NCI-H2081 (cell line): ENCODE results near the gene ZNF792.
"Not testable (repeated sequence)": the region's sequence is repeated elsewhere in the genome, so short reads cannot be mapped to it uniquely, and the experiment has no call there.

Source experiments
- DNase-seq, 2 experiments: peaks; one replicate each; lab custom pipeline; 2025; lab: John Stamatoyannopoulos, UW

ZNF792 gene

GRCh38 chr19:34970185-34970780, 6.3 kb upstream of the ZNF792 start:
- DNase-seq = not testable (repeated sequence)

DNA sequence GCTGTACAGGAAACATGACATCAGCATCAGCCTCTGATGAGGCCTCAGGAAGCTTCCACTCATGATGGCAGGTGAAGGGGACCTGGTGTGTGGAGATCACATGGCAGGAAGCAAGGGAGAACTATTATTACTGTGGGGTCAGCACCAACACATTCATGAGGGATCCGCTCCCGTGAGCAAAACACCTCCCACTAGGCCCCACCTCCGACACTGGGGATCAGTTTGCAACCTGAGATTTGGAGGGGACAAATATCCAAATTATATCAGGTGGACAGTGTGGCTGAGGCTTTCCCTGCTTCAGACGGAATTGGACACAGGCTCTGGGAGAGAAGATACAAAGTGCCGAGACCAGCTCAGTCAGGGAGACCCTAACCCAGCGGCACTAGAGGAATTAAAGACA, 5.7 kb upstream of the ZNF792 start:
- DNase-seq = no peak

DNA sequence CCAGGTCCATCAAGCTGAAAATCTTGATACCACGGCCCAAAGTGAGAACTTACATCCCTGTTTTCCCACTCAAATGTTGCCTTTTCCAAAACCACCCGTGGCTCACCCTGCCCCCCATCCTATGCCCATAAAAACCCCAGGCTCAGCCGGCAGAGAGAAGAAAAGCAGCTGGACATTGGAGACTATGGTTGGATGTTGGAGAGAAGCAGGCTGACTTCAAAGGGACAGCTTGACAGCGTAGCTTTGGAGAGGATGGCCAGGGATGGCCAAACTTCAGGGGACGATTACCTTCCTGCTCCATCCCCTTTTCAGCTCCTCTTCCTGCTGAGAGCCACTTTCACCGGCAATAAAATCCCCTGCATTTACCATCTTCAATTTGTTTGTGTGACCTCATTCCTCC, 3.5 kb upstream of the ZNF792 start:
- DNase-seq = no peak

GRCh38 chr19:34965505-34965904, 1.5 kb upstream of the ZNF792 start:
- not testable (repeated sequence) for DNase-seq

DNA sequence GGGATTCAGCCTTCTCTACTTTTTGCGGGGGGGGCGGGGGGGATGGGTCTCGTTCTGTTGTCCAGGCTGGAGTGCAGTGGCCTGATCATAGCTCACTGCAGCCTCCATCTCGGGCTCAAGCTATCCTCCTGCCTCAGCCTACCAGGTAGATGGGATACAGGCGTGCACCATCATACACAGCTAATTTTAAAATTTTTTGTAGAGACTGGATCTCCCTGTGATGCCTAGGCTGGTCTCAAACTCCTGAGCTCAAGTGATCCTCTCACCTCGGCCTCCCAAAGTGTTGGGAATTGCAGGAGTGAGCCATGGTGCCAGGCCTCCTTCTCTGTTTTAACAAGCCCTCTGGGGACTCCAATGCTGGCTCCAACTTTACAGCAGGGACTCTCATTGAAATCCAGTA, 569 bp upstream of the ZNF792 start:
- no peak for DNase-seq

DNA sequence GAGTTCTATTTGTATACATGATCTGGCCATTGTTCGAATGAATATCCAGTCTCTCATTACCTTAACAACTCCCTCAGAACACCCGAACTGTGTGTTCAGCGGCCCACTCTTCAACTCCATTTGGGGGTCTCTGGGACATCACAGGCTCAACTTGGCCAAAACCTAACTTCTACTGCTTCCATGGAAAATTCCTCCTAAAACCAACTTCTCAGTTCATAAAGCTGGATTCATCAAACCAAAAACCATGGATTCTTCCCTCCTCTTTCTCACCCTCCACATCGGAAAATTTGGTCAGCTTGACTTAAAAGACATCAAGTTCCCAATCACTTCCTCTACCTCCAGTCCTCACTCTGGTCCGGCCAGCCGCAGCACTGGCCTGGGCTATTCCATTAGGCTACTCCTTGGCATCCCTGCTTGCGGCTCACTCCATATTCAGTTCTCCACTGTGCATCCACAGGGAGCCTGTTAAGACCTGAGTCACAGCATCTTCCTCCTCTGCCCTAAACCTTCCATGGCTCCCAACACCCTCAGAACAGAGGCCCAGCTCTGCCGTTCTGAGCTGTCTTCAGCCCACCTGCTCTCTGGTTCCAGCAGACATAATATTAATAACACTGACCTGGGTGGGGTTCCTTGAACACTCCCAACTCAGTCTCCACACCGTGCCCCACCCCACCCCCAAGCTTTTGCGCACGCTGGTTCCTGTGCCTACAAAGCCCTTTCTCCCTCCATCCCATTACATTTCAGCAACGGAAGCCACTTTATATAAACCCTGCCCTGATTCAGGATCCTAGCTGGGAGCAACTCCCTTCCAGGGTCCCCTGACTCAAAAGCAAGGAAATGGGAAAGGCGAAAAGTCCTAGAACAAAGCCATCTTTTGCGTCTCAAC, 1.1 kb downstream of the ZNF792 start:
- no peak for DNase-seq

DNA sequence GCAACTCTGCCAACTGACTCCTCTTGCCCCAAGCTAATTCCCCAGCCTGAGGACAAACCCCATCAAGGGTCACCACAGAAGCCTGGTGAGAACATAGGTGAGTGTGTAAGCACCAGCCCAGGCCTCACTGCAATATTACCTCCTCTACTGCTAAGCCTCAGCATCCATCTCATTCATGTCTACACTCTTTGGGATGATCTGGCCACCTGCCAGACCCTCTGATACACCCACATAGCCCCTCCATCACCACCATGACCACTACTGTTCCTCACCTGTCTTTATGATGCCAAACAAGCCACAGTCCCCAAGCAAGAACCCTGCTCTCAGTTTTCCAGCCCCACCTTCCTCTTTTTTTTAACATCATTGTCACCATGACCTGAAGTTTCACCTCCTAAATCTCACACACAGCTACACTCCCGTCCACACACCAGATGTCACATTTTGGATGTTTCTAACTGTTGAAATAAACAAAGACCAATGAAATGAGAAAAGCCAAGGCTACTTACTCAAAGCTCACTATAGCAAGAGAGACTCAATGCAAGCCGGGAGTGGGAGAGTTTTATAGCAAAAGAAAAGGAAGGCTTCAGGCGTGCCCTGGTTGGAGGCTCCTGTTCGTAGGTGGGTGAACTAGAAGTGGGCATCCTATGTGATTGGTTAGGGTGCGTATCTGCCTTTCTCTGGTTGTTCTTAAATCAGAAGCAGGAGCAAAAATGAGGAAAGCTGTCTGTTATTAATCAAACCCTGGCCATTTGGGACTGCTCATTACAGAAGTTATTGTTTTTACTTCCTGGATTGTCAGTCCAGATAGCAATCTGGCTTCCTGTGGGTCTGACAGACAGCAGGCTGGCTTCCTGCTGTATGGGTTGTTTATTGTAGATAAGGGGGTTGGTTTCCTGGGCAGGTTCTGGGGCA, 2.0 kb downstream of the ZNF792 start:
- DNase-seq = no peak

- DNase-seq = no peak
Observed at GRCh38 chr19:34960940-34961679, 2.9 kb downstream of the ZNF792 start.

DNA sequence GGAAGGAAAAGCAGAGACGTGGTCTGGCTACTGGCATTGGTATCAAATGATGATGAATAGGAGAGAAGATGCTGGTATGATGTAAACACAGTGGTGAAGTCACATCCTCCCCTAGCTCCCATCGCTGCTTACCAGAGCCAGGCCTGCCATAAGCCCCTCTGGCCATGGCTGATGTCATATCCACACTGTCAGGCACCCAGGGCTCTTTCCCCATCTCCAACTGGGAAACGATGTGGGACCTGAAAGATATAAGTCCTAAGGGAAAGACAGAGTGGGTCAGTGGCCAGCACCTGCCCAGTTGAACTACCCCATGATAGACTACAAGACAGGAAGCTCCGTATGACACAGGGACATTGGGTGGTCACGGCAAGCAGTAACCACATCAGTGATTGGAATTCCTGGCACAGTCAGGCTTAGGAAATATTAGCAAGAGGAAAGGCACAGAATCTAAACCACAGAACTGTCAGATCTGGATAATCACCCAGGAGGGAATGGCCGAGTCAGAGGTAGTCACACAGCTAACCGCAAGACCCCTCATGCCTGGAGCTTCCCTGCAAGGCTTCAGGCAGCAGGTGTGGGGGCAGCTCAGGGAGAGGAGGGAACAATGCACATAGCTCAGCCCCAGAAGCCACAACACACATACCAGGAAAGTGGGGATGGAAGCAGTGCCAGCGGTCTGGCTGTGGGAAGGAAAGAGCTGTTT, 3.8 kb downstream of the ZNF792 start:
- no peak for DNase-seq

- DNase-seq = no peak
Observed at GRCh38 chr19:34959021-34959420, 5.0 kb downstream of the ZNF792 start.

- no peak for DNase-seq
Observed at GRCh38 chr19:34957830-34958751, 5.9 kb downstream of the ZNF792 start.

DNA sequence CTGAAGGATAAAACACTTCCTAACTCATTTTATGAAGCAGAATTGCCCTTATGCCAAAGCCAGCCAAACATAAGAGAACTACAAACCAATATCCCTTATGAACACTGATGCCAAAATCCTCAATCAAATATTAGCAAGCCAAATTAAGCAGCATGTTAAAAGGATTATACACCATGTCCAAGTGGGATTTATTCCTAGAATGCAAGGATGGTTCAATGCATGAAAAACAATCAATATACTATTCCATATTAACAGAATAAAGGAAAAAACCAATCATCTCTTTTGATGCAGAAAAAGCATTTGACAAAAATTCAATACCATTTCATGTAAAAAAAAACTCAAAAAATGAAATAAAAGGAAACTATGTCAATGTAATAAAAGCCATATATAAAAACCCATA, 10.9 kb downstream of the ZNF792 start:
- no peak for DNase-seq

DNA sequence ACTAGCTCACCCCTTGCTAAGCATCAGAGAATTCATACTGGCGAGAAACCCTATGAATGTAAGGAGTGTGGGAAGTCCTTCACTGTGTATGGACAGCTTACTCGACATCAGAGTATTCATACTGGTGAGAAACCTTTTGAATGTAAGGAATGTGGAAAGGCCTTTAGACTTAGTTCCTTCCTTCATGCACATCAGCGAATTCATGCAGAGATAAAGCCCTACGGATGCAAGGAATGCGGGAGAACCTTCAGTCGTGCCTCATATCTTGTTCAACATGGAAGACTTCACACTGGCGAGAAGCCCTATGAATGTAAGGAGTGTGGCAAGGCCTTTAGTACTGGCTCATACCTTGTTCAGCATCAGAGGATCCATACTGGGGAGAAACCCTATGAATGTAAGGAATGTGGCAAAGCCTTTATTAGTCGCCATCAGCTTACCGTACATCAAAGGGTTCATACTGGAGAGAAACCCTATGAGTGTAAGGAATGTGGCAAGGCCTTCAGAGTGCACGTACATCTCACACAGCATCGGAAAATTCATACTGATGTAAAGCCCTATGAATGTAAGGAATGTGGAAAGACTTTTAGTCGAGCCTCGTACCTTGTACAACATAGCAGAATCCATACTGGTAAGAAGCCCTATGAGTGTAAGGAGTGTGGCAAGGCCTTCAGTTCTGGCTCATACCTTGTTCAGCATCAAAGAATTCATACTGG, 20.0 kb downstream of the ZNF792 start:
- DNase-seq = no peak

GRCh38 chr19:34938886-34939285, 25.1 kb downstream of the ZNF792 start:
- DNase-seq = no peak

GRCh38 chr19:34936184-34936583, 27.8 kb downstream of the ZNF792 start:
- no peak for DNase-seq

GRCh38 chr19:34932494-34932893, 31.5 kb downstream of the ZNF792 start:
- no peak for DNase-seq

GRCh38 chr19:34926685-34927375, 37.2 kb downstream of the ZNF792 start, which contains the start of gene ZNF30:
ZNF30 (plus strand) TSS chr19:34926903; CDS start chr19:34929948, 3,045 bp downstream.
- peak; percentile 84 to 87 for DNase-seq

- no peak for DNase-seq
Observed at GRCh38 chr19:34926361-34926684, 37.7 kb downstream of the ZNF792 start.
